ENCODE measurements around the gene PRDX2. TPM values are rescaled to one million over a fixed set of nuclear protein-coding genes. Genes with fewer than 3 reads are reported as not detected.
"Not testable (repeated sequence)": the region's sequence is repeated elsewhere in the genome, so short reads cannot be mapped to it uniquely, and the experiment has no call there.

PRDX2 gene
- total RNA-seq, 2 experiments from 2014 or later = 251 to 262 TPM

GRCh38 chr19:12828494-12828893 lies 26.9 kb upstream of the PRDX2 start:
- DNase-seq = peak; percentile 76
- TF ChIP-seq CTCF (IDR thresholded peaks at IDR 0.05) = no peak
- Mint-ChIP-seq H3K9me3 (peaks cover 1% of the 10 kb centered on the region), H3K27me3 (peaks cover 63% of the 10 kb centered on the region), H3K36me3 (ENCODE audit: low read depth) (no peaks in the 10 kb centered on the region), H3K4me1 (ENCODE audit: low read depth) (peaks cover 14% of the 10 kb centered on the region), H3K4me3 (no peak overlapping the region), H3K27ac (no peak overlapping the region)
- ChIA-PET POLR2A (interaction anchor here (0.6 kb wide), 1 partner anchor 205 kb away, joined by 4 read pairs; no protein-coding TSS in a partner anchor), CTCF (interaction anchor here (0.6 to 1.5 kb wide), 4 partner anchors 9 to 254 kb away, joined by 3 to 5 read pairs (median 4); no protein-coding TSS in a partner anchor)
- intact Hi-C loops (cut with micrococcal nuclease) = no loop called here
- peak; percentile 77 for ATAC-seq

- no peaks in the 10 kb centered on the region for H3K9me3 Mint-ChIP-seq
- CTCF ChIA-PET = interaction anchor here (0.6 to 3.3 kb wide), 12 partner anchors 9 to 236 kb away, joined by 3 to 35 read pairs (median 4); partner anchors contain the start of gene RTBDN
- peaks cover 39% of the 10 kb centered on the region for H3K27me3 Mint-ChIP-seq
Measured at GRCh38 chr19:12825254-12826131, 23.9 kb upstream of the PRDX2 start.

GRCh38 chr19:12821761-12822160 lies 20.2 kb upstream of the PRDX2 start:
- Mint-ChIP-seq H3K4me1 (ENCODE audit: low read depth) (no peaks in the 10 kb centered on the region), H3K4me3 (no peak overlapping the region), H3K27ac (no peak overlapping the region), H3K27me3 (peaks cover 16% of the 10 kb centered on the region), H3K9me3 (no peaks in the 10 kb centered on the region), H3K36me3 (ENCODE audit: low read depth) (no peaks in the 10 kb centered on the region)
- intact Hi-C loops (cut with micrococcal nuclease) = no loop called here
- no peak for TF ChIP-seq CTCF (IDR thresholded peaks at IDR 0.05)
- ChIA-PET CTCF (interaction anchor here (1.4 to 1.9 kb wide), 2 partner anchors 26 to 64 kb away, joined by 5 to 6 read pairs; no protein-coding TSS in a partner anchor), POLR2A (no interaction called here)
- DNase-seq (no peak), ATAC-seq (no peak)

More at GRCh38 chr19:12825254-12826131, 23.9 kb upstream of the PRDX2 start:
- TF ChIP-seq CTCF (IDR thresholded peaks at IDR 0.05) = peak; percentile 51
- H3K4me1 Mint-ChIP-seq (ENCODE audit: low read depth) = peaks cover 4% of the 10 kb centered on the region
- intact Hi-C loops (cut with micrococcal nuclease) = no loop called here
- POLR2A ChIA-PET = interaction anchor here (0.9 to 1.1 kb wide), 4 partner anchors 9 to 65 kb away, joined by 3 to 4 read pairs (median 4); partner anchors contain the start of genes GCDH, PRDX2, RTBDN and THSD8
- no peaks in the 10 kb centered on the region for H3K36me3 Mint-ChIP-seq (ENCODE audit: low read depth)
- peak; percentile 45 for DNase-seq
- peak; percentile 27 for ATAC-seq
- no peak overlapping the region for H3K4me3 Mint-ChIP-seq
- no peak overlapping the region for H3K27ac Mint-ChIP-seq

- POLR2A ChIA-PET; H3K27me3 Mint-ChIP-seq; ATAC-seq; H3K4me3 Mint-ChIP-seq; intact Hi-C loops (cut with micrococcal nuclease); H3K9me3 Mint-ChIP-seq; H3K4me1 Mint-ChIP-seq (ENCODE audit: low read depth); DNase-seq; H3K27ac Mint-ChIP-seq: not testable (repeated sequence)
- peaks cover 12% of the 10 kb centered on the region for H3K36me3 Mint-ChIP-seq (ENCODE audit: low read depth)
- CTCF ChIA-PET = interaction anchor here (0.8 to 2.1 kb wide), 3 partner anchors 21 to 60 kb away, joined by 3 to 8 read pairs (median 5); no protein-coding TSS in a partner anchor
Measured at GRCh38 chr19:12817810-12818209, 16.2 kb upstream of the PRDX2 start.

- H3K27ac Mint-ChIP-seq; H3K4me3 Mint-ChIP-seq; ATAC-seq; H3K4me1 Mint-ChIP-seq (ENCODE audit: low read depth); DNase-seq; H3K9me3 Mint-ChIP-seq; POLR2A ChIA-PET; H3K27me3 Mint-ChIP-seq; intact Hi-C loops (cut with micrococcal nuclease): not testable (repeated sequence)
- CTCF ChIA-PET = interaction anchor here (0.8 to 1.4 kb wide), 3 partner anchors 21 to 148 kb away, joined by 3 to 5 read pairs (median 4); no protein-coding TSS in a partner anchor
- H3K36me3 Mint-ChIP-seq (ENCODE audit: low read depth) = peaks cover 14% of the 10 kb centered on the region
Measured at GRCh38 chr19:12817188-12817587, 15.6 kb upstream of the PRDX2 start.

All from activated CD8-positive, alpha-beta T cell treated with anti-CD3 and anti-CD28 coated beads for 36 hours (primary cell).